Lower lobe of right lung (tissue), 2 donors: ENCODE measurements around the gene NDOR1. TPM values are rescaled to one million over a fixed set of nuclear protein-coding genes. Genes with fewer than 3 reads are reported as not detected.
A peak's percentile ranks its signal among the peaks of the same experiment; 100 is the strongest.

Experiments
- ATAC-seq, 2 donors: fragments of 200-7000 bp; cut with Tn5 transposase; one replicate each; pipeline ENCODE4 v1.9.1; 2020 to 2022; ENCODE audit warnings: mild to moderate bottlenecking in 2 of 2, moderate library complexity in 2 of 2
- DNase-seq: peaks from one replicate; pipeline ENCODE4 v3.0.0-alpha.2; 2020
- H3K27ac ChIP-seq: fragments of 200-600 bp; one replicate; pipeline ENCODE4 v1.8.0; 2022
- H3K27me3 ChIP-seq: fragments of 200-600 bp; one replicate; pipeline ENCODE4 v1.8.0; 2022; ENCODE audit warnings: low read depth
- H3K36me3 ChIP-seq: fragments of 200-600 bp; one replicate; pipeline ENCODE4 v1.8.0; 2022; ENCODE audit warnings: mild to moderate bottlenecking
- H3K4me1 ChIP-seq: fragments of 200-600 bp; one replicate; pipeline ENCODE4 v1.8.0; 2022
- H3K4me3 ChIP-seq: fragments of 200-600 bp; one replicate; pipeline ENCODE4 v1.8.0; 2022; ENCODE audit warnings: mild to moderate bottlenecking
- H3K9me3 ChIP-seq: fragments of 200-600 bp; one replicate; pipeline ENCODE4 v1.8.0; 2022
- intact Hi-C: fragments of 100-400 bp; cut with DNase I; formaldehyde crosslinking; loops from one replicate; pipeline ENCODE4 v1.11.0; 2022
- total RNA-seq: library from RNA; stranded (reverse); fragmentation: NEBNext Ultra II Directional; extraction: Animal tissue kit (Norgen Biotek cat#: 25700); gene quantifications from one replicate; pipeline ENCODE4 v1.2.1, GENCODE V29; 2021
- TF ChIP-seq, protein P1 (sequence below): fragments of 200-600 bp; IDR thresholded peaks from one replicate; pipeline ENCODE4 v1.8.0; 2022; ENCODE audit warnings: antibody characterized with exemption, mild to moderate bottlenecking
- donor health status: DM: no; HTN: yes; CAD: no; lungs with severe emphysema.

NDOR1 gene
- total RNA-seq, 1 donor from 2014 or later = 15.6 TPM

DNA sequence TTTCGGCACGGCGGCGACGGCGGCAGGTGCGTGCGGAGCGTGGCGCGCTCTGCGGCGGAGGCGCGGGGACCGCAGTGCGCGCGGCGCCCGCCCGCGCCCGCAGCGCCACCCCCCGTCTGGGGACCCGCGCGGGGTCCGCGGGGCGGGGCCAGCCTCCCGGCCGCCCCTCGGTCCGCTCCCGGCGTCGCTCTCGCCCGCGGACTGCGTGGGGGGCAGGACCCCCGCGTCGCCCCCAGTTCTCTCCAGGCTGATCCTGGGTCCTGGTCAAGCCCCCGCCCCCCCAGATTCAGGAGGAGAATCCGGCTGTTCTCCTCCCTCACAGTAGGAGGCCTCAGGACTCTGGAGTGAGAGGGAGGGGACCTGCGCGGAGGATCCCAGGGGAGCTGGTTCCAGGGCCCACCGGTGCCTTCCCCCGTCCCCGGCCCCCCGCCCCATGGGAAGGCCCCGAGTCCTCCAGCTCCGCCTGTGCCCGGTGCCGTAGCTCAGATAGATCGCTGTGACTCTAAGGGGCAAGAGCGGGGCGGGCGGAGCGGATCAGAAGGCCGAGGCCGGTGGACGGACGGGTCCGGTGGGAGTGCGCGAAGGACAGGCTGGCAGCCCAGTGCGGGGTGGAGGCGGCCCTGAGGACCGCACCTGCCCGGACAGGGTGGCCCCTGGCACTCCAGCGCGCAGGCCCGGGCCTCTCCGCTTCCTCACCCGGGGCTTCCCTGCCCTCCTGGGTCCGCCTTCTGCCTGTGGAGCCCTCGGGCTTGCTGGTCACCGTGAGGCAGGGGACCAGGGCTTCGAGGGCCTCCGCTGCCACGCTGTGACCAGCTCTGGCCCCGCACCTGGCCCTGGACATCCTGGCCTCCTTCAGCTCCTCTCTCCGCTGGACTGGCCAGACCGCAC is 16.9 kb downstream of the NDOR1 start, which contains the start of gene RNF208:
Gene RNF208 (minus strand): TSS at position 51 of the 888 bp plus-strand sequence. CDS start 1,028 bp downstream, outside the sequence.
- Histone ChIP-seq H3K27ac (peak within 1 kb of the TSS; percentile 91), H3K36me3 (no peaks in the 10 kb centered on the region), H3K4me3 (peak within 1 kb of the TSS; percentile 78), H3K27me3 (no peaks in the 10 kb centered on the region), H3K4me1 (peaks cover 48% of the 10 kb centered on the region), H3K9me3 (no peaks in the 10 kb centered on the region)
- intact Hi-C loops = no loop called here
- TF ChIP-seq, protein P1, sequence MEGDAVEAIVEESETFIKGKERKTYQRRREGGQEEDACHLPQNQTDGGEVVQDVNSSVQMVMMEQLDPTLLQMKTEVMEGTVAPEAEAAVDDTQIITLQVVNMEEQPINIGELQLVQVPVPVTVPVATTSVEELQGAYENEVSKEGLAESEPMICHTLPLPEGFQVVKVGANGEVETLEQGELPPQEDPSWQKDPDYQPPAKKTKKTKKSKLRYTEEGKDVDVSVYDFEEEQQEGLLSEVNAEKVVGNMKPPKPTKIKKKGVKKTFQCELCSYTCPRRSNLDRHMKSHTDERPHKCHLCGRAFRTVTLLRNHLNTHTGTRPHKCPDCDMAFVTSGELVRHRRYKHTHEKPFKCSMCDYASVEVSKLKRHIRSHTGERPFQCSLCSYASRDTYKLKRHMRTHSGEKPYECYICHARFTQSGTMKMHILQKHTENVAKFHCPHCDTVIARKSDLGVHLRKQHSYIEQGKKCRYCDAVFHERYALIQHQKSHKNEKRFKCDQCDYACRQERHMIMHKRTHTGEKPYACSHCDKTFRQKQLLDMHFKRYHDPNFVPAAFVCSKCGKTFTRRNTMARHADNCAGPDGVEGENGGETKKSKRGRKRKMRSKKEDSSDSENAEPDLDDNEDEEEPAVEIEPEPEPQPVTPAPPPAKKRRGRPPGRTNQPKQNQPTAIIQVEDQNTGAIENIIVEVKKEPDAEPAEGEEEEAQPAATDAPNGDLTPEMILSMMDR = no peak
- no peak for DNase-seq
- ATAC-seq = peak; percentile 2 to 7

DNA sequence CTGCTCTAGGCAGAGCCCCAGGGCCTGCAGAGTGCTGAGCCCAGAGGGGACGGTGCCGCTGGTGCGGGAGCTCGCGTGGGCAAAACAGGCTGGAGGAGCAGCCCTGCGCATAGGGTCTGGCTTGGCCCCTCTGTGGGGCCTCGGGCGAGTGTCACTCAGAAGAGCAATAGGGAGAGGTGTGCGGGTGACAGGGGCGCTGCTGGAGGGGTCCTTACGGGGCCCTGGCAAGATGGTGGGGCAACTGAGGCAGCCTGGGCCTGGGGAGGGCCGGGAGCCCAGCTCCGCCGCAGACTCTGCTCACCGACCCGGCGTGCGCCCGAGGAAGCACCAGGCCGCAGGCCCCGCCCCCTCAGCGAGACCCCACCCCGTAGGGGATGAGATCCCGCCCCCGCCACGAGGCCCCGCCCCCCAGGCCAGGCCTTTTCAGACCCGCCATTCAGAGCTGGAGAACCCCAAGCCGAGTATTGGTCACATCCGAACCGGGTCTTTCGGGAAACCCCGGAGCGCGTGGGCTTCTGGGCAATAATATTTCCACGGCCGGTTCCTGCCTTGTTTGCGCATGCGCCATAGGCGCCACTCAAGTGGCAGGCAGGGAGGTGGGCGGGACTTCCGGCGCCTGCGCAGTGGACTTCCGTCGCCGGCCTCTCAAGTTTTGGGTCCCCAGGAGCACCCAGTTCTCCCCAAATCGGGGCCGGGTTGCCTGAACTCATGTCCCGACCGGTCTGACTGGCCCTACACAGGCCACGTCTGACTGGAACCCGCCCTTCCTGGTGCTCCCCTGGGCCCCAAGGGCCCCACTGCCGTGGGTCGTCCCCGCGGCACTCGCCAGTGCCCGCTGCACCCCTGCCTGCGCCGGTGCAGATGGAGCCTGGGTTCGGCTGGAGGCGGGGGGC is 17.8 kb downstream of the NDOR1 start:
- ATAC-seq = peak; percentile 90 to 92
- peak overlapping the region; percentile 91 for H3K27ac ChIP-seq

DNA sequence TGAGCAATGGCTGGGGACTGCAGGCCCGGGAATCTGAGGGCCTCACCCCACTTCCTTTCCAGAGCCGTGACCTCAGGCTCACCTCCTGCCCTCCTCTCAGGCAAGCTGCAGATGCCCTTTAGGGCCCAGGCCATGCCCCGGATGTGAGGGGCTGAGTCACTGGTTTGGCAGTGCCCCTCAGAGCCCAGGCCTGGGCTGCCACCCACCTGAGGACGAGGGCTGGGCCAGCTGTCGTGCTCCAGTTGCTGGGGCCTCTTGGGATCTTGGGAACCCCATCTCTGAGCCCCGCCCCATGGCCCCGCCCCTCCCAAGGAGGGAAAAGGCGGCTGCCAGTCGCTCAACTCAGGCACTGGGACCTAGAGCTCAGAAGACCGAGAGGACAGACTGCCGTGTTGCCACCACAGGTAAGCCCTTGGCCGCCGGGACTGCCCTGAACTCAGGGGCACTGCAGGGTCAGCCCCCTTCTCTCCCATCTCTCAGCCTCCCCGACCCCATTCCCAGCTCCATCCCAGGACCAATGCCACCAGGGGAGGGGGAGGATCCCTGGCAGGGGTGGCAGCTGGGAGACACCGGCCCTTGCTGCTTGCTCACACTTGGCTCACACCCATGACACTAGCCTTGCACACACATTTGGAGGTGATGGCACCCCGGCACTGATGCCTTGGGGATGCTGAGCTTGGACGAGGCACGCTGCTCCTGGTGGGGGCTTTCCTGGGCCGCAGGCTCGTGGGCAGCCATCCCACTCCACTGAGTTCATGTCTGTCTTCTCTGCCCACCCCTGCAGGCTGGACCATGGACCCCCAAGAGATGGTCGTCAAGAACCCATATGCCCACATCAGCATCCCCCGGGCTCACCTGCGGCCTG is 19.6 kb downstream of the NDOR1 start, which contains the start of gene CYSRT1:
Gene CYSRT1 (plus strand): TSS at position 345 of the 865 bp plus-strand sequence. CDS start 448 bp downstream, at position 793.
- Histone ChIP-seq H3K4me1 (peaks cover 30% of the 10 kb centered on the region), H3K9me3 (no peaks in the 10 kb centered on the region), H3K36me3 (no peaks in the 10 kb centered on the region), H3K27me3 (peaks cover 16% of the 10 kb centered on the region), H3K27ac (peak within 1 kb of the TSS; percentile 91), H3K4me3 (peak within 1 kb of the TSS; percentile 78)
- DNase-seq = no peak
- intact Hi-C loops = no loop called here
- no peak for ATAC-seq
- TF ChIP-seq, protein P1 = no peak

More for the DNA sequence above, 17.8 kb downstream of the NDOR1 start:
- peak; percentile 98 for DNase-seq
- Histone ChIP-seq H3K9me3 (no peaks in the 10 kb centered on the region), H3K36me3 (no peaks in the 10 kb centered on the region), H3K4me1 (peaks cover 39% of the 10 kb centered on the region), H3K27me3 (no peaks in the 10 kb centered on the region), H3K4me3 (peak overlapping the region; percentile 78)
- intact Hi-C loops = no loop called here
- TF ChIP-seq, protein P1 = no peak

DNA sequence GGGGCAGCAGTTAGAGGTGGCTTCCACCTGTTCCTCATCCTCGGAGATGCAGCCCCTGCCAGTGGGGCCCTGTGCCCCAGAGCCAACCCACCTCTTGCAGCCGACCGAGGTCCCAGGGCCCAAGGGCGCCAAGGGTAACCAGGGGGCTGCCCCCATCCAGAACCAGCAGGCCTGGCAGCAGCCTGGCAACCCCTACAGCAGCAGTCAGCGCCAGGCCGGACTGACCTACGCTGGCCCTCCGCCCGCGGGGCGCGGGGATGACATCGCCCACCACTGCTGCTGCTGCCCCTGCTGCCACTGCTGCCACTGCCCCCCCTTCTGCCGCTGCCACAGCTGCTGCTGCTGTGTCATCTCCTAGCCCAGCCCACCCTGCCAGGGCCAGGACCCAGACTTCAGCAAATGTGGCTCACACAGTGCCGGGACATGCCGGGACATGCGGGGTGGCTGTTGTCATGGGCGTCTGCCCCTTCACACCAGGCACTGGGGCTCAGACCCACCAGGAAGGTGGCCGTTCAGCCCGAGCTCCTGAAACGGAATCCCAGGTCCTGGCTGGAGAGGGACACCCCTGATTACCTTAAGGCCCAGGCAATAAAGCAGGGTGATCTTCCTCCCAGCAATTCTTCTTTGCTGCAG is 20.3 kb downstream of the NDOR1 start:
- ATAC-seq (no peak), DNase-seq (no peak)
- no peaks in the 10 kb centered on the region for H3K9me3 ChIP-seq
- peaks cover 30% of the 10 kb centered on the region for H3K4me1 ChIP-seq
- TF ChIP-seq, protein P1 = no peak
- H3K27ac ChIP-seq = peak overlapping the region; percentile 77
- intact Hi-C loops = no loop called here
- no peak overlapping the region for H3K4me3 ChIP-seq
- H3K27me3 ChIP-seq = peaks cover 23% of the 10 kb centered on the region
- H3K36me3 ChIP-seq = no peaks in the 10 kb centered on the region
